Sigmoid colon (tissue), 4 donors: Measurements from ENCODE around the gene RIPK3.

Experiments used
- POLR2AphosphoS5 ChIP-seq, 4 donors: sonication (generic); formaldehyde crosslinking; IDR thresholded peaks; one replicate each; pipeline ENCODE4 v1.6.1; 2017; ENCODE audit warnings: antibody characterized with exemption in 4 of 4
- TF ChIP-seq, protein P1 (sequence below), 4 experiments: fragments of 450-650 bp in 3 of 4; fragments of 200-600 bp in 1 of 4; IDR thresholded peaks; one replicate each; pipeline ENCODE4 v1.5.1; 2016 to 2019; ENCODE audit warnings: antibody characterized with exemption in 4 of 4, mild to moderate bottlenecking in 3 of 4, moderate library complexity in 2 of 4

DNA sequence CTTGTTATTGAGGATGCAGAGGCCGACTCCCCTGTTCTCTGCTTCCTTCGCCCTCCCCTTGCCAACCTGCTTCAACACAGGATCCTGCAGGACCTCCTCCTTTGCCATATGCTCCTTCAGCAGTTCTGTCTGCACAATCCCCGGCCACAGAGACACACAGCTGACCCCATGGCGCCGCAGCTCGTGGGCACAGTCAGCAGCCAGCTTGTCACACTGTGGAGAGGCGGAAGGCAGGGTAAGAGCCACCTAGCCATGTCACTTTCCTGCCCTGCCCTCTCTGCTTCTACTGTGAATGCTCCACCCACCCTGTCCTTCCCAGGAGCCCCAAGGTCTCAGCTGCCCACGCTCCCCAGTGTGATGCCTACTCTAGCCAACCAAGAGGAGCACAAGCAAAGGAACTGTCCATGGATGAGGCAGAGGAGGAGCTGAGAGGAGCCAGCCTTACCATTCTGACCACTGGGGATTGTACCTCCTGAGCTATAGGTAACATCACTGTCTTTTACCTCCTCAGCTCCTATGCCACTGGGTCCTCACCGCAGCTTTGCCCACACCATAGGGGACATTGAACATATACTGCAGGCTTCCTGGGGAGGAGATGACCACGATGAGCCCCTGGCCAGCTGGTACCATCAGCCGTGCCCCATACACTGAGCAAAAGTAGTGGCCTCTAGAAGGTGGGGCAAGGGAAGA, 47.5 kb downstream of the RIPK3 start:
- TF ChIP-seq, protein P1, sequence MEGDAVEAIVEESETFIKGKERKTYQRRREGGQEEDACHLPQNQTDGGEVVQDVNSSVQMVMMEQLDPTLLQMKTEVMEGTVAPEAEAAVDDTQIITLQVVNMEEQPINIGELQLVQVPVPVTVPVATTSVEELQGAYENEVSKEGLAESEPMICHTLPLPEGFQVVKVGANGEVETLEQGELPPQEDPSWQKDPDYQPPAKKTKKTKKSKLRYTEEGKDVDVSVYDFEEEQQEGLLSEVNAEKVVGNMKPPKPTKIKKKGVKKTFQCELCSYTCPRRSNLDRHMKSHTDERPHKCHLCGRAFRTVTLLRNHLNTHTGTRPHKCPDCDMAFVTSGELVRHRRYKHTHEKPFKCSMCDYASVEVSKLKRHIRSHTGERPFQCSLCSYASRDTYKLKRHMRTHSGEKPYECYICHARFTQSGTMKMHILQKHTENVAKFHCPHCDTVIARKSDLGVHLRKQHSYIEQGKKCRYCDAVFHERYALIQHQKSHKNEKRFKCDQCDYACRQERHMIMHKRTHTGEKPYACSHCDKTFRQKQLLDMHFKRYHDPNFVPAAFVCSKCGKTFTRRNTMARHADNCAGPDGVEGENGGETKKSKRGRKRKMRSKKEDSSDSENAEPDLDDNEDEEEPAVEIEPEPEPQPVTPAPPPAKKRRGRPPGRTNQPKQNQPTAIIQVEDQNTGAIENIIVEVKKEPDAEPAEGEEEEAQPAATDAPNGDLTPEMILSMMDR (IDR thresholded peaks at IDR 0.05), result no peak
- no peak for TF ChIP-seq POLR2AphosphoS5 (IDR thresholded peaks at IDR 0.05)
